Stomach (tissue), 4 donors: Measurements from ENCODE around the gene IVD.

Source experiments
- EP300 ChIP-seq: sonication (generic); formaldehyde crosslinking; IDR thresholded peaks from one replicate; pipeline ENCODE4 v1.6.1; 2017; ENCODE audit warnings: antibody characterized with exemption
- POLR2A ChIP-seq, 4 donors: fragments of 450-650 bp; IDR thresholded peaks; one replicate each; pipeline ENCODE4 v1.6.1; 2016; ENCODE audit warnings: antibody characterized with exemption in 4 of 4, control low read depth in 2 of 4, mild to moderate bottlenecking in 1 of 4, moderate library complexity in 1 of 4
- POLR2AphosphoS5 ChIP-seq, 3 donors: sonication (generic); formaldehyde crosslinking; IDR thresholded peaks; one replicate each; pipeline ENCODE4 v1.6.1; 2016; ENCODE audit warnings: antibody characterized with exemption in 3 of 3
- TF ChIP-seq, protein P1 (sequence below), 7 experiments: fragments of 450-650 bp in 4 of 7; fragments of 200-600 bp in 3 of 7; sonication (generic) in 3 of 7; IDR thresholded peaks; one replicate each; pipeline ENCODE4 v1.5.1; 2016 to 2019; ENCODE audit warnings: antibody characterized with exemption in 7 of 7, control low read depth in 2 of 7, mild to moderate bottlenecking in 1 of 7

DNA sequence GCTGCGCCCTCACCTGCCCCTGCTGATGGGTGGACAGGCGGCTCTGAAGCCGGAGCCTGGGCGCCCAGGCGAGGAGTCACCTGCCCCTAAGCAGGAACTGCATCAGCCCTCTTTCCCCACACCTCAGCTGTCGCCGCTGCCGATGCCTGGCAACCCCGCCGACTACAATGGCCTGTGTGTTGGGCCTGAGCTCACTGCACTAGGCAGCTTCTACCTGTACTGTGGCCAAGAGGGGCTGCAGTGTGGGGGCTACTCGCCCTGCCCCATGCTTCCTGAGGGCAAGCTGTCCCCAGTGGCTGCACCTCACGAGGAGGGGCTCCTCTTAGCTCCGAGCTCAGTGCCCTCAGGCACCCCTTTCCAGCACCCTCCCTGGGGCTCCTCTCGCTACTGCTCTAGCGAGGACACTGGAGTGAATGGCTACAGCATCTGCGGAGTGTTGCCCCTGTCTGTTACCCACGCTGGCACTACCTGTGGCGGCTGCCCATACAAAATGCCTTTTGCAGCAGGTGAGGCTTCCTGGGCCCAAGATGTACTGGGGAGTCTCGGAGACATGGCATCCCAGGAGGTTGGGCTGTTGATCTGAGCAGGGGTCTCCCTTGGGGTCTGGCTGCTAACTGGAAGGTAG lies 53.9 kb downstream of the IVD start:
- TF ChIP-seq, protein P1, sequence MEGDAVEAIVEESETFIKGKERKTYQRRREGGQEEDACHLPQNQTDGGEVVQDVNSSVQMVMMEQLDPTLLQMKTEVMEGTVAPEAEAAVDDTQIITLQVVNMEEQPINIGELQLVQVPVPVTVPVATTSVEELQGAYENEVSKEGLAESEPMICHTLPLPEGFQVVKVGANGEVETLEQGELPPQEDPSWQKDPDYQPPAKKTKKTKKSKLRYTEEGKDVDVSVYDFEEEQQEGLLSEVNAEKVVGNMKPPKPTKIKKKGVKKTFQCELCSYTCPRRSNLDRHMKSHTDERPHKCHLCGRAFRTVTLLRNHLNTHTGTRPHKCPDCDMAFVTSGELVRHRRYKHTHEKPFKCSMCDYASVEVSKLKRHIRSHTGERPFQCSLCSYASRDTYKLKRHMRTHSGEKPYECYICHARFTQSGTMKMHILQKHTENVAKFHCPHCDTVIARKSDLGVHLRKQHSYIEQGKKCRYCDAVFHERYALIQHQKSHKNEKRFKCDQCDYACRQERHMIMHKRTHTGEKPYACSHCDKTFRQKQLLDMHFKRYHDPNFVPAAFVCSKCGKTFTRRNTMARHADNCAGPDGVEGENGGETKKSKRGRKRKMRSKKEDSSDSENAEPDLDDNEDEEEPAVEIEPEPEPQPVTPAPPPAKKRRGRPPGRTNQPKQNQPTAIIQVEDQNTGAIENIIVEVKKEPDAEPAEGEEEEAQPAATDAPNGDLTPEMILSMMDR (IDR thresholded peaks at IDR 0.05): no peak
- TF ChIP-seq POLR2A (IDR thresholded peaks at IDR 0.05) (no peak), POLR2AphosphoS5 (IDR thresholded peaks at IDR 0.05) (no peak), EP300 (no peak)
